Ovary (tissue), 3 donors: ENCODE data around the gene MYO3B.

ENCODE experiments used
- EP300 ChIP-seq: sonication (generic); formaldehyde crosslinking; IDR thresholded peaks from one replicate; pipeline ENCODE4 v1.6.1; 2017; ENCODE audit warnings: antibody characterized with exemption
- POLR2A ChIP-seq: fragments of 450-650 bp; IDR thresholded peaks from one replicate; pipeline ENCODE4 v1.6.1; 2017; ENCODE audit warnings: antibody characterized with exemption, mild to moderate bottlenecking, moderate library complexity
- TF ChIP-seq, protein P1 (sequence below), 3 donors: fragments of 450-650 bp in 2 of 3; fragments of 200-600 bp in 1 of 3; IDR thresholded peaks; one replicate each; pipeline versions ENCODE4 v1.5.1 to v1.8.0; 2016 to 2022; ENCODE audit warnings: antibody characterized with exemption in 3 of 3, mild to moderate bottlenecking in 1 of 3
- donor health status: DM: no; HTN: no; CAD: no.

DNA sequence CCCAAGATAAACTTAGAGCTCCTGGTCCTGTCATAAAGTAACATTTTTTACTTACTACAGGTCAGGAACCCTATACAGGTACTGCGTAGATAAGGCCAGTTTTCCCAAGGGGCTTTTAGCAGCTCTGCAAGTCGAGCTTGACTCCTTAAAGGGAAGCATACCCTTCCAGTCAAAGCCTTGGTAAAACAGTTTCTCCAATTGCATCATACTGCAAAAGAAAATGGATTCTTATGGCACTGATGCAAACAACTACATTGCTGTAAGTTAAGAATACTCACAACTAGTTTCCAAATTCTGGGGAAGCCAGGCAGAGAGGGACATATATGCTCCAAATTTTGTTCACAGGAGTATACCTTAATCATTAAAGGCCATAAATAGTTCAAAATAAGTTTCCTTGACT is 31.0 kb downstream of the MYO3B start:
- TF ChIP-seq POLR2A (no peak), EP300 (no peak)
- TF ChIP-seq, protein P1, sequence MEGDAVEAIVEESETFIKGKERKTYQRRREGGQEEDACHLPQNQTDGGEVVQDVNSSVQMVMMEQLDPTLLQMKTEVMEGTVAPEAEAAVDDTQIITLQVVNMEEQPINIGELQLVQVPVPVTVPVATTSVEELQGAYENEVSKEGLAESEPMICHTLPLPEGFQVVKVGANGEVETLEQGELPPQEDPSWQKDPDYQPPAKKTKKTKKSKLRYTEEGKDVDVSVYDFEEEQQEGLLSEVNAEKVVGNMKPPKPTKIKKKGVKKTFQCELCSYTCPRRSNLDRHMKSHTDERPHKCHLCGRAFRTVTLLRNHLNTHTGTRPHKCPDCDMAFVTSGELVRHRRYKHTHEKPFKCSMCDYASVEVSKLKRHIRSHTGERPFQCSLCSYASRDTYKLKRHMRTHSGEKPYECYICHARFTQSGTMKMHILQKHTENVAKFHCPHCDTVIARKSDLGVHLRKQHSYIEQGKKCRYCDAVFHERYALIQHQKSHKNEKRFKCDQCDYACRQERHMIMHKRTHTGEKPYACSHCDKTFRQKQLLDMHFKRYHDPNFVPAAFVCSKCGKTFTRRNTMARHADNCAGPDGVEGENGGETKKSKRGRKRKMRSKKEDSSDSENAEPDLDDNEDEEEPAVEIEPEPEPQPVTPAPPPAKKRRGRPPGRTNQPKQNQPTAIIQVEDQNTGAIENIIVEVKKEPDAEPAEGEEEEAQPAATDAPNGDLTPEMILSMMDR (IDR thresholded peaks at IDR 0.05): no peak
